ENCODE results near the gene PDCD7. TPM values are rescaled to one million over a fixed set of nuclear protein-coding genes. Genes with fewer than 3 reads are reported as not detected.
A peak's percentile ranks its signal among the peaks of the same experiment; 100 is the strongest.
"Not testable (repeated sequence)": the region's sequence is repeated elsewhere in the genome, so short reads cannot be mapped to it uniquely, and the experiment has no call there.

PDCD7 gene
- total RNA-seq (2022) (26.2 and 32.6 TPM in 2 replicates), Bru-seq, nascent RNA (percentile 74 among the genes with signal in this experiment), BruChase-seq, experiment 1, labeled RNA remaining after a 2-hour chase (percentile 82 among the genes with signal in this experiment), BruChase-seq, experiment 2, labeled RNA remaining after a 6-hour chase (percentile 76 among the genes with signal in this experiment)
- long read RNA-seq, transcript PDCD7-201 (5 exons, 2,851 nt): major isoform, 34 of 39 reads
- long read RNA-seq, partial matches to known transcripts: 2 of 39 reads
- long read RNA-seq, other reads (novel, unspliced or antisense): 3 of 39 reads

GRCh38 chr15:65133548-65134200 lies at the start of gene PDCD7:
PDCD7 (minus strand) TSS chr15:65133808; CDS start chr15:65133781, 27 bp downstream.
- no peak for TF ChIP-seq CTCF (IDR thresholded peaks at IDR 0.05; ENCODE audit: insufficient read depth in 1 of 2, low read depth in 1 of 2, low read length in 1 of 2, severe bottlenecking in 1 of 2, unreplicated experiment in 1 of 2)
- Histone ChIP-seq H3K9me3 (peaks cover 9% of the 10 kb centered on the region), H3K36me3 (ENCODE audit: control insufficient read depth, insufficient read depth, low read length) (peaks cover 2% of the 10 kb centered on the region; the same call in 1 of the 2 replicates), H3K4me1 (0 out of 2 replicates have a peak, but pooled peaks cover 3% of the 10 kb centered on the region), H3K4me3 (ENCODE audit: low read depth, low read length) (peak within 1 kb of the TSS; percentile 74), H3K27me3 (replicated peaks; ENCODE audit: control insufficient read depth, insufficient read depth, low read length) (no peaks in the 10 kb centered on the region)
- Mint-ChIP-seq H3K36me3 (ENCODE audit: insufficient read depth, unreplicated experiment) (peaks cover 31% of the 10 kb centered on the region), H3K27ac (ENCODE audit: unreplicated experiment) (peak within 1 kb of the TSS; percentile 86), H3K9me3 (ENCODE audit: unreplicated experiment) (peaks cover 21% of the 10 kb centered on the region), H3K4me3 (ENCODE audit: unreplicated experiment) (peak within 1 kb of the TSS; percentile 85), H3K4me1 (ENCODE audit: low read depth, unreplicated experiment) (no peaks in the 10 kb centered on the region), H3K27me3 (ENCODE audit: insufficient read depth, unreplicated experiment) (no peaks in the 10 kb centered on the region)
- ChIA-PET CTCF (interaction anchor here (0.6 kb wide), 1 partner anchor 38 kb away, joined by 3 read pairs; no protein-coding TSS in a partner anchor), POLR2A (interaction anchor here (0.5 to 0.6 kb wide), 5 partner anchors 48 to 221 kb away, joined by 3 to 5 read pairs (median 3); no protein-coding TSS in a partner anchor)
- intact Hi-C loops (cut with micrococcal nuclease; ENCODE audit: unreplicated experiment): loop anchor here (2.0 to 5.0 kb wide), 3 partner anchors 45 to 164 kb away; partner anchors contain the start of gene RNU5A-1
- DNase-seq: peak; percentile 83 to 85
- BruUV-seq (replicated peaks): no TSS peak

DNA sequence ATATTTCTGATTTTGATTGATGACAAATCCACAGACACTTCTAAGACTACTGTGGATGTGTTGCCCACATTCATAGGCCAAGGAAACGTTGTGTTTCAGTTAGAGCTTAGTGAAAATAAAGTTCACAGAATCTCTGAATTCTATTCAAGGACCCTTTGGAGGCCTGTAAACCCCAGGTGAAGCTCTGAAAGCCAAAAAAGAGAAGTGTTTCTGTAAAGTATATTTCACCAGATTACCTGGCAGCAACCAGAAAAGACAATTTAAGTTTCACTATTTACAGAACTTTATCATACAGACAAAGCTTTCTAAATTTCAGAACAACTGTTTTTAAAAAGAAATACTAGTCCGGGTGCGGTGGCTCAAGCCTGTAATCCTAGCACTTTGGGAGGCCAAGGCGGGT lies 48.9 kb upstream of the PDCD7 start:
- ChIA-PET POLR2A (interaction anchor here (1.1 kb wide), 1 partner anchor 122 kb away, joined by 3 read pairs; no protein-coding TSS in a partner anchor), CTCF (no interaction called here)
- intact Hi-C loops (cut with micrococcal nuclease; ENCODE audit: unreplicated experiment): loop anchor here (5.0 kb wide), 1 partner anchor 50 kb away; the partner anchor contains the start of gene PDCD7
- BruUV-seq (replicated peaks): no TSS peak
- Mint-ChIP-seq H3K27ac (ENCODE audit: unreplicated experiment) (no peak overlapping the region), H3K27me3 (ENCODE audit: insufficient read depth, unreplicated experiment) (no peaks in the 10 kb centered on the region), H3K4me3 (ENCODE audit: unreplicated experiment) (no peak overlapping the region), H3K9me3 (ENCODE audit: unreplicated experiment) (no peaks in the 10 kb centered on the region), H3K36me3 (ENCODE audit: insufficient read depth, unreplicated experiment) (peaks cover 12% of the 10 kb centered on the region), H3K4me1 (ENCODE audit: low read depth, unreplicated experiment) (no peaks in the 10 kb centered on the region)
- H3K4me3 ChIP-seq (ENCODE audit: low read depth, low read length): no peak overlapping the region
- no peak for DNase-seq
- no peaks in the 10 kb centered on the region for H3K27me3 ChIP-seq (replicated peaks; ENCODE audit: control insufficient read depth, insufficient read depth, low read length)
- no peak for TF ChIP-seq CTCF (IDR thresholded peaks at IDR 0.05; ENCODE audit: insufficient read depth in 1 of 2, low read depth in 1 of 2, low read length in 1 of 2, severe bottlenecking in 1 of 2, unreplicated experiment in 1 of 2)
- 0 out of 2 replicates have a peak, but pooled peaks cover 4% of the 10 kb centered on the region for H3K4me1 ChIP-seq
- no peaks in the 10 kb centered on the region for H3K36me3 ChIP-seq (ENCODE audit: control insufficient read depth, insufficient read depth, low read length)
- H3K9me3 ChIP-seq: no peaks in the 10 kb centered on the region

DNA sequence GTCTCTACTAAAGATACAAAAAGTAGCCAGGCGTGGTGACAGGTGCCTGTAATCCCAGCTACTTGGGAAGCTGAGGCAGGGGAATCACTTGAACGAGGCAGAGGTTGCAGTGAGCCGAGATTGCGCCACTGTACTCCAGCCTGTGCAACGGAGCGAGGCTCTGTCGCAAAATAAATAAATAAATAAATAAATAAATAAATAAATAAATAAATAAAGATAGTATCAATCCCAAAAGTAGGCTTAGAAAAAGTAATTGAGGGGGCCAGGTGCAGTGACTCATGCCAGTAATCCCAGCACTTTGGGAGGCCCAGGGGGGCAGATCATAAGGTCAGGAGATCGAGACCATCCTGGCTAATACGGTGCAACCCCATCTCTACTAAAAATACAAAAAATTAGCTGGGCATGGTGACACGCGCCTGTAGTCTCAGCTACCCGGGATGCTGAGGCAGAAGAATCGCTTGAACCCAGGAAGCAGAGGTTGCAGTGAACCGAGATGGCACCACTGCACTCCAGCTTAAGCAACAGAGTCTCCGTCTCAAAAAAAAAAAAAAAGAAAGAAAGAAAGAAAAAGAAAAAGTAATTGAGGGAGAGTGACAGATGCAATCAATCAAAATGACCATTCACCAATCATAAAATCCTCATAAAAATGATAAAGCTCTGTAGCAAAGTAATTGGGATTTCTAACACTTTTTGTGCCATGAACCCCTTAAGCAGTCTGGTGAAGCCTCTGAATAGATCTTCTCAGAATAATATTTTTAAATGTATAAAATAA lies 48.2 kb upstream of the PDCD7 start:
- H3K4me3 Mint-ChIP-seq (ENCODE audit: unreplicated experiment); H3K9me3 ChIP-seq; H3K27me3 Mint-ChIP-seq (ENCODE audit: insufficient read depth, unreplicated experiment); H3K27ac Mint-ChIP-seq (ENCODE audit: unreplicated experiment); H3K36me3 ChIP-seq (ENCODE audit: control insufficient read depth, insufficient read depth, low read length); H3K4me1 Mint-ChIP-seq (ENCODE audit: low read depth, unreplicated experiment); H3K9me3 Mint-ChIP-seq (ENCODE audit: unreplicated experiment); H3K4me3 ChIP-seq (ENCODE audit: low read depth, low read length); DNase-seq; CTCF ChIA-PET; H3K27me3 ChIP-seq (replicated peaks; ENCODE audit: control insufficient read depth, insufficient read depth, low read length); H3K4me1 ChIP-seq; BruUV-seq (replicated peaks): not testable (repeated sequence)
- intact Hi-C loops (cut with micrococcal nuclease; ENCODE audit: unreplicated experiment): loop anchor here (5.0 kb wide), 1 partner anchor 49 kb away; the partner anchor contains the start of gene PDCD7
- POLR2A ChIA-PET: interaction anchor here (0.6 to 1.1 kb wide), 2 partner anchors 48 to 123 kb away, joined by 3 read pairs; no protein-coding TSS in a partner anchor
- H3K36me3 Mint-ChIP-seq (ENCODE audit: insufficient read depth, unreplicated experiment): peaks cover 18% of the 10 kb centered on the region
